Adrenal gland (tissue), 5 donors: ENCODE results near the gene CDH4.

Experiments
- POLR2A ChIP-seq, 2 donors: fragments of 450-650 bp; IDR thresholded peaks; one replicate each; pipeline ENCODE4 v1.6.1; 2017; ENCODE audit warnings: antibody characterized with exemption in 2 of 2, mild to moderate bottlenecking in 2 of 2, moderate library complexity in 1 of 2
- TF ChIP-seq, protein P1 (sequence below), 6 experiments: fragments of 450-650 bp in 4 of 6; fragments of 200-600 bp in 2 of 6; sonication (generic) in 1 of 6; IDR thresholded peaks; 1 replicate in 5 of 6; 2 replicates in 1 of 6; pipeline versions ENCODE4 v1.5.1 to v1.8.0; 2016 to 2021; ENCODE audit warnings: antibody characterized with exemption in 6 of 6, mild to moderate bottlenecking in 2 of 6, moderate library complexity in 1 of 6
- donor health status: DM: no; HTN: no; CAD: no.

DNA sequence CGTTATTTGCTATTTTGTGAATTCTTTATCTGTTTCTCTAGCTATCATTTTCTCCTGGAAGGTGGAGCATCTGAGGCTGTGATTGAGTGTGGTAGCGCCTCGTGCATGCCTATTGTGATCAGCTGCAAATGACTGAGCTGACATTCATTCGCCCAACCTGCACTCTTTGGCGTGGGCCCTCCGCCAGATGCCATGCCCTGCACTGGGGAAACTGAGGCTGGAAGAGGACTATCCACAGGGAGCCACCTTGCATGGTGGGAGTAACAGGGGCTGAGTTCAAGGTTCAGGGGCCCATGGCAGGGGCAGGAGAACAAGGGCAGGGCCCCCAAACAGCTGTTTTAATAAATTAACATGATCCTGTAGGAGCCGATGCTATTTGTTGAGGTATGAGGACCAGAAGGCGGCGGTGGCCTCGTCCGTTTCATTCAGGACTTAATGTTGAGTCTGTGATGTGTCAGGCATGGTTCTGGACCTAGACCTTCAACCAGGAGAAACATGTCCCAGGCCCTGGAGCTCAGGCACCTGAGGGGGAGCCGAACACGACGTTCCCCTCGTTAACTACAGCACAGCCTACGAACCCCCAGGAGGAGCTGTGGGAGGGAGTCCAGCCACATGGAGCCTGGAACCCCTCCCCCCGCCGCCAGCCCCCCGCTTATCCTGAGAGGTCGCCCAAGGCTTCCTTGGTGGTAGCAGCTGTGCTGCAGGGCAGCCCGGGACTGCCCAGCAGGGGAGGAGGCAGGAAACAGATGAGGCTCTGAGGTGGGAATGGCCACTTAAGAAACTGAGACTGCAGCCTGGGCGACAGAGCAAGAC lies 242.9 kb downstream of the CDH4 start:
- TF ChIP-seq, protein P1, sequence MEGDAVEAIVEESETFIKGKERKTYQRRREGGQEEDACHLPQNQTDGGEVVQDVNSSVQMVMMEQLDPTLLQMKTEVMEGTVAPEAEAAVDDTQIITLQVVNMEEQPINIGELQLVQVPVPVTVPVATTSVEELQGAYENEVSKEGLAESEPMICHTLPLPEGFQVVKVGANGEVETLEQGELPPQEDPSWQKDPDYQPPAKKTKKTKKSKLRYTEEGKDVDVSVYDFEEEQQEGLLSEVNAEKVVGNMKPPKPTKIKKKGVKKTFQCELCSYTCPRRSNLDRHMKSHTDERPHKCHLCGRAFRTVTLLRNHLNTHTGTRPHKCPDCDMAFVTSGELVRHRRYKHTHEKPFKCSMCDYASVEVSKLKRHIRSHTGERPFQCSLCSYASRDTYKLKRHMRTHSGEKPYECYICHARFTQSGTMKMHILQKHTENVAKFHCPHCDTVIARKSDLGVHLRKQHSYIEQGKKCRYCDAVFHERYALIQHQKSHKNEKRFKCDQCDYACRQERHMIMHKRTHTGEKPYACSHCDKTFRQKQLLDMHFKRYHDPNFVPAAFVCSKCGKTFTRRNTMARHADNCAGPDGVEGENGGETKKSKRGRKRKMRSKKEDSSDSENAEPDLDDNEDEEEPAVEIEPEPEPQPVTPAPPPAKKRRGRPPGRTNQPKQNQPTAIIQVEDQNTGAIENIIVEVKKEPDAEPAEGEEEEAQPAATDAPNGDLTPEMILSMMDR (IDR thresholded peaks at IDR 0.05): no peak
- TF ChIP-seq POLR2A (IDR thresholded peaks at IDR 0.05): no peak
